ENCODE data around the gene RPS5.

RPS5 gene

DNA sequence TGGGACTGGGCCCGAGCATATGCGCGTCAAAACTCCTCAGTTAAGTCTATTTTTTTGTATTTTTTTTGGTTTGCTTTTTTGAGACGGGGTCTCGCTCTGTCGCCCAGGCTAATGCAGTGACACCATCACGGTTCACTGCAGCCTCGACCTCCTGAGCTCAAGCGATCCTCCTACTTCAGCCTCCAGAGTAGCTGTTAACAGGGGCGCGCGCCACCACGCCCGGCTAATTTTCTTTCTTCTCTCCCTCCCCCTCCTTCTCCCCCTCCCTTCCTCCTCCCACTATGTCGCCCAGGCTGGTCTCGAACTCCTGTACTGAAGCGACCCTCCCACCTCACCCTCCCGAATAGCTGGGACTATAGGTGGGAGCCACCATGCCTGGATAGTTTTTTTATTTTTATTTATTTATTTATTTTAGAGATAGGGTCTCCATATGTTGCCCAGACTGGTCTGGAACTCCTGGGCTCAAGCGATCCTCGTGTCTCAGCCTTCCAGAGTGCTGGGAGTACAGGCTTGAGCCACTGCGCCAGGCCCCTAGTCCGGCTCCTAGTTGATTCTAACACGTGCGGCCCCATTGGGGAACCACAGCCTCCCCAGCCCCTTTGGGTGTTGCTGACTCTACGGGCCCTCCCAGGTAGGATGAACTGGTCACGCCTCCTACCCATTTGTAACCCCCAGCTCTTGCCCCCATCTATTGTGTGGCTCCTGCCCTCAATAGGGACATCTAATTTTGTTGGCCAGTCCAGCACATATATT, 5.4 kb upstream of the RPS5 start:
- TF ChIP-seq, protein P1, sequence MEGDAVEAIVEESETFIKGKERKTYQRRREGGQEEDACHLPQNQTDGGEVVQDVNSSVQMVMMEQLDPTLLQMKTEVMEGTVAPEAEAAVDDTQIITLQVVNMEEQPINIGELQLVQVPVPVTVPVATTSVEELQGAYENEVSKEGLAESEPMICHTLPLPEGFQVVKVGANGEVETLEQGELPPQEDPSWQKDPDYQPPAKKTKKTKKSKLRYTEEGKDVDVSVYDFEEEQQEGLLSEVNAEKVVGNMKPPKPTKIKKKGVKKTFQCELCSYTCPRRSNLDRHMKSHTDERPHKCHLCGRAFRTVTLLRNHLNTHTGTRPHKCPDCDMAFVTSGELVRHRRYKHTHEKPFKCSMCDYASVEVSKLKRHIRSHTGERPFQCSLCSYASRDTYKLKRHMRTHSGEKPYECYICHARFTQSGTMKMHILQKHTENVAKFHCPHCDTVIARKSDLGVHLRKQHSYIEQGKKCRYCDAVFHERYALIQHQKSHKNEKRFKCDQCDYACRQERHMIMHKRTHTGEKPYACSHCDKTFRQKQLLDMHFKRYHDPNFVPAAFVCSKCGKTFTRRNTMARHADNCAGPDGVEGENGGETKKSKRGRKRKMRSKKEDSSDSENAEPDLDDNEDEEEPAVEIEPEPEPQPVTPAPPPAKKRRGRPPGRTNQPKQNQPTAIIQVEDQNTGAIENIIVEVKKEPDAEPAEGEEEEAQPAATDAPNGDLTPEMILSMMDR (conservative IDR thresholded peaks at IDR 0.05; ENCODE audit: low read depth, low read length): no peak
- peak overlapping the region; percentile 87 for H3K4me3 ChIP-seq (ENCODE audit: low read length)
- no peak for DNase-seq (ENCODE audit: low read depth)

DNA sequence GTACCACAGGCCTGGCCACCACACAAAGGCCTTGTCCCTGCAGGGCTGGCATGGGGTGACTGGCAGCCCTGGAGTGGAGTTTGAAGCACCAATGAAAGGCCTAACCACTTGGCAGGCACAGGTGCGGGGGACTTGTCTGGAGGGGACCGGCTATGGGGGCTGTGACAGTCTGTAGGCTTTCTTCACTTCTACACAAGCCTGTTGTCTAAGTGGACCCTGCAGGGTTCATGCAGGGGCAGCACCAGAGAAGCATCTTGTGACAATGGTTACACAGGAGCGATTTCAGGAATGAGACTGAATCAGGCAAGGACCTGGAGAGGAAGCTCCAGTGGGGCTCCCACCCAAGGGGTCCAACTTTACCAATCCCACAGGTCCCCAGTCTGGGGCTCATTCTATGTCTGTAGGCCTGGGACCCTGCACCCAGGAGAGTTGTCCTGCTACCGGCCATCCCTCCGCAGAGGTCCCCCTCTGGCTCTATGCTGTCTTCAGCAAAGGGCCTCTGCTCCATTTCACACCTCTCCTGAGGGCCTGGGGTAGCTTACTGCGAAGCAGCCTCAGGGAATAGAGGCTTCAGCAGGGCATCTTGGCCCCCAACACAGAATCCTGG, 4.0 kb upstream of the RPS5 start:
- no peak for DNase-seq (ENCODE audit: low read depth)
- TF ChIP-seq, protein P1 (conservative IDR thresholded peaks at IDR 0.05; ENCODE audit: low read depth, low read length): no peak
- H3K4me3 ChIP-seq (ENCODE audit: low read length): no peak overlapping the region

DNA sequence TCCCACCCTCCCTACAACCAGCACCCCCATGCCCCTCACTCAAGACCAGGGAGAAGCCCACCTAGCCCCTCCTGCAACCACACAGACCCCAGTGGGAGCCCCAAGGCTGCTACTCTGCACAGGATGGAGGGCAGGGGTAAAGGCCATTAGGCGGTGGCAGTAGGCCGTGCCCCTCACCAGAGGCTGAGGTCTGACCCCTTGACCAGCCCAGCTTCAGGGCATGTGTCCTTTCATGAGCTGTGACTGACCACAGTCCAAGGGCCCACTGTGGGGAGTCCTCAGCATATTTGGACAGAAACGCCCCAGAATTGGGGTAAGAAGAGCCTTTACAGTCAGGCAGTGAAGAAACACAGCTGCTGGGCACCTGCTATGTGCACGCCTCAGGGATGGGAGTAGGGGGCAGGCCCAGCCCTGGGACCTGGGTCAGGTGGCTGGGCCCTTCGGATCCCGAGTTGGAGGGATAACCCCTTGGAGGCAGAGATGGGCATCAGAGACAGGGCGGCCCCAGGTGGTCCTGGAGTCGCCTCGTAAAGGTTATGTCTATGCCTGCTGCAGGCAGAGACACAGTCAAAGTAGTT, 1.7 kb upstream of the RPS5 start:
- H3K4me3 ChIP-seq (ENCODE audit: low read length): peak overlapping the region; percentile 66
- TF ChIP-seq, protein P1 (conservative IDR thresholded peaks at IDR 0.05; ENCODE audit: low read depth, low read length): no peak
- DNase-seq (ENCODE audit: low read depth): no peak

DNA sequence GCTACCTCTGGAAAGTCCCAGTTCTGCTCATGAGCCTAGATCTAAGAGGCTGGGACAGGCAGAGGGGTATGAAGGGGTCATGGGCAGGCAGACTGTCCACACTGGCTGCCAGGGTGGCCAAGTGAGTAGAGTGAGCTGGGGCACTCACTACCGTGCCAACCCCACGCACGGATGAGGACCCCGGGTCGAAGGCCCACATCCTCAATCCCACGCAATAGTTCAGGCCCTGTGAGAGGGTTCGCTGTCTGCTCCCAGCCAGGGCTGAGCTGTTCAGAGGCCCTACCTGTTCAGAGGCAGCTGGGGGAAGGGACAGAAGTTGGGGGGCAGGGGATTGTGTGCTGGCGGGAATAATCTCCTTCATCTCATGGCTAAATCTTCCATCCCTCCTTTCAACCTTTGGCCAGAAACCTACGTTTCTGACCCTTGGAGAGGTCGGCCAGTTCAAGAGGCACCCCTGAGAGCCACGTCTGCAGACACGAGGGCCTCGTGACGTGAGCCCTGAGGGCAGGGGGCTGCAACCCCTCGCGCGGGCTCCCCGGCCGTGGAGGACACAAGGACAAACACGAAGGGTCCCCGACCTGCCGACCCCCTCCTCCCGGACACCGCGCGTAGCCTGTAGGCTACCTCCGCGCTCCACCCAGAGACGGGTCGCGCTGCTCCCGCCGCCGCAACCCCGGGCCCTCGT, 1.0 kb upstream of the RPS5 start:
- peak overlapping the region; percentile 66 for H3K4me3 ChIP-seq (ENCODE audit: low read length)
- DNase-seq (ENCODE audit: low read depth): no peak
- TF ChIP-seq, protein P1 (conservative IDR thresholded peaks at IDR 0.05; ENCODE audit: low read depth, low read length): no peak

DNA sequence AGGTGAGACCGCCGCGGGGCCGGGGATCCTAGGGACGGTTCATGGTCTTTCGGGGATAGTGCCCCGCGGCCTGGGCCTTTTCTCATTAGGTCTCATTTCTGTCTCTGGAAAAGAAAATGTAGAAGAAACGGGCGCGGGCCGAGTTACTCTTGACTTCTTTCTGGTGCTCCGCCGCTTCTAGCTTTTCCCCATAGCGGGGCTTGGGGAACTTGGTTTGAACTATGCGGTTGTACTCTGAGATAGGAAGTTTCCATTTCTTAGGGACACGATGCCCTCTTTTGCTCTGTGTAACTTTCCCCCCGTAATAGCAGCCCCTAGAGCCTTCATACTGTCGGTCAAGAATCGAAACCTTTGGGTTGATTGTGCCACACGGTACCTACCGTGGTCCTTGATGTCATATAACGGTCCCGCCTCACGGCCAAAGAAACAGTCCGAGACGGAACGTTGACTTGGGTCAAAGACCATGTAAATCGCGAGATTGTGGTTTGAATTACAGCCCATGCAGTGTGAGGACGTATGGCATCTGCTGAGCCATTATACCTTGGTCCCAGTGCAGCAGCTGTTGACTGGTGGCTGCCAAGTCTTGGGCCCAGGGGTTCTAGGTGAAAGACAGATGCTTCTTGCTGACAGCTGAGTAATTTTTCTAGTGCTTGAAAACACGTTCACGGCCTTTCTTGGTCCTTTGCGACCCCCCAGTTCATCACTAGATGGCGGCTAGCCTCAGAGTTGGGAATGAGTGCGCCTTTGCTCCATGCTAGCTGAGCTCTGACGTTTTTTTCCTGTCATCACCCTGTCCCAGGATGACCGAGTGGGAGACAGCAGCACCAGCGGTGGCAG, 487 bp downstream of the RPS5 start:
- H3K4me3 ChIP-seq (ENCODE audit: low read length): peak overlapping the region; percentile 66
- TF ChIP-seq, protein P1 (conservative IDR thresholded peaks at IDR 0.05; ENCODE audit: low read depth, low read length): peak; percentile 15
- no peak for DNase-seq (ENCODE audit: low read depth)

DNA sequence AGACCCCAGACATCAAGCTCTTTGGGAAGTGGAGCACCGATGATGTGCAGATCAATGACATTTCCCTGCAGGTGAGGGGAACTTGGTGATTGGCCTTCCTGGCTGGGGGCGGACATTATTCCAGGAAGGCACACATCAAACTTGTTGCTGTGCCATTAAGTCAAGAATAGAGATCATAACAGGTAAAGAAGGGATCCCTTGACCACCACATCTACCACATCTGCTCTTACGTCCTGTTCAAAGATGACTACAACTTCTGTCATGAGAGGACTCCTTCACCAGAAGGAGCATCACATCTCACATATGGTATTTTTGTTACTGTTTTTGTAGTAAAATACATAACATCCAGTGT, 1.1 kb downstream of the RPS5 start:
- H3K4me3 ChIP-seq (ENCODE audit: low read length): peak overlapping the region; percentile 66
- DNase-seq (ENCODE audit: low read depth): no peak
- TF ChIP-seq, protein P1 (conservative IDR thresholded peaks at IDR 0.05; ENCODE audit: low read depth, low read length): peak; percentile 1
